SK-N-SH (cell line): ENCODE results near the gene MBD4. TPM values are rescaled to one million over a fixed set of nuclear protein-coding genes. Genes with fewer than 3 reads are reported as not detected.
"Not testable (repeated sequence)": the region's sequence is repeated elsewhere in the genome, so short reads cannot be mapped to it uniquely, and the experiment has no call there.

Experiments used
- CTCF ChIA-PET: fragments of 300-600, 350-600 bp; formaldehyde crosslinking; extraction: SDS; loops from one replicate; lab custom pipeline; 2021; lab: Yijun Ruan, JAX
- POLR2A ChIA-PET: fragments of 350-600 bp; sonication (Branson Sonifier 250); formaldehyde crosslinking; extraction: SDS; loops from one replicate; lab custom pipeline; 2020; ENCODE audit warnings: antibody characterized with exemption, inconsistent platforms; lab: Yijun Ruan, JAX
- DNase-seq: peaks from one replicate; pipeline ENCODE4 v3.0.0; 2012
- H2AFZ ChIP-seq: fragments of 200-600 bp; sonication (generic); 2 replicates; pipeline ENCODE4 v1.8.1; 2016; ENCODE audit warnings: antibody characterized with exemption, mild to moderate bottlenecking, low read depth
- H3F3A ChIP-seq: fragments of 200-600 bp; sonication (generic); replicated peaks from 2 replicates; pipeline ENCODE3; 2016; ENCODE audit warnings: antibody characterized with exemption, mild to moderate bottlenecking; ENCODE audit not compliant: insufficient read depth
- H3K27ac ChIP-seq, 2 experiments: fragments of 200-500 bp in 1 of 2; fragments of 200-600 bp in 1 of 2; sonication (Bioruptor generic) in 1 of 2; sonication (generic), shearing (Covaris generic) in 1 of 2; 2 replicates each; pipeline versions ENCODE4 v1.5.1 to v1.6.1; 2014 to 2016; ENCODE audit warnings: low read depth in 2 of 2, inconsistent platforms in 1 of 2, low read length in 1 of 2, mild to moderate bottlenecking in 1 of 2, mixed read lengths in 1 of 2
- H3K27me3 ChIP-seq: fragments of 200-600 bp; sonication (generic), shearing (Covaris generic); 2 replicates; pipeline ENCODE4 v1.6.1; 2016; ENCODE audit warnings: mixed run types; ENCODE audit not compliant: insufficient read depth
- H3K36me3 ChIP-seq, 2 experiments: fragments of 200-500 bp in 1 of 2; fragments of 200-600 bp in 1 of 2; sonication (Bioruptor generic) in 1 of 2; sonication (generic) in 1 of 2; replicated peaks in 1 of 2; 2 replicates each; pipeline versions ENCODE3 to v1.5.1; 2014 to 2016; ENCODE audit warnings: low read length in 1 of 2, mild to moderate bottlenecking in 1 of 2; ENCODE audit not compliant: insufficient read depth in 2 of 2, control insufficient read depth in 1 of 2
- H3K4me1 ChIP-seq, 2 experiments: fragments of 200-500 bp in 1 of 2; fragments of 200-600 bp in 1 of 2; sonication (Bioruptor generic) in 1 of 2; sonication (generic), shearing (Covaris generic) in 1 of 2; 2 replicates each; pipeline versions ENCODE4 v1.5.1 to v1.6.1; 2014 to 2016; ENCODE audit warnings: low read depth in 1 of 2, low read length in 1 of 2, mixed run types in 1 of 2; ENCODE audit not compliant: insufficient read depth in 2 of 2, control insufficient read depth in 1 of 2
- H3K4me2 ChIP-seq: fragments of 200-600 bp; sonication (generic), shearing (Covaris generic); 2 replicates; pipeline ENCODE4 v1.6.1; 2017; ENCODE audit warnings: mixed run types
- H3K4me3 ChIP-seq, 2 experiments: fragments of 200-500 bp in 1 of 2; fragments of 200-600 bp in 1 of 2; sonication (Bioruptor generic) in 1 of 2; sonication (generic), shearing (Covaris generic) in 1 of 2; 2 replicates each; pipeline versions ENCODE4 v1.5.1 to v1.8.1; 2014 to 2016; ENCODE audit warnings: low read depth in 2 of 2, inconsistent platforms in 1 of 2, low read length in 1 of 2, mild to moderate bottlenecking in 1 of 2, mixed read lengths in 1 of 2, moderate library complexity in 1 of 2
- H3K79me2 ChIP-seq: fragments of 200-600 bp; sonication (generic); 2 replicates; pipeline ENCODE4 v1.8.1; 2017; ENCODE audit warnings: mild to moderate bottlenecking; ENCODE audit not compliant: insufficient read depth
- H3K9ac ChIP-seq: fragments of 200-600 bp; sonication (generic); 2 replicates; pipeline ENCODE4 v1.6.1; 2017; ENCODE audit warnings: mixed run types
- H3K9me2 ChIP-seq: fragments of 200-600 bp; sonication (generic); 2 replicates; pipeline ENCODE4 v1.6.1; 2017; ENCODE audit warnings: mixed run types
- H3K9me3 ChIP-seq: fragments of 200-600 bp; sonication (generic); 2 replicates; pipeline ENCODE4 v1.6.1; 2017; ENCODE audit warnings: mixed run types, mild to moderate bottlenecking, moderate library complexity
- H4K20me1 ChIP-seq: fragments of 200-600 bp; sonication (generic); 2 replicates; pipeline ENCODE4 v1.6.1; 2017; ENCODE audit warnings: mild to moderate bottlenecking, mixed run types; ENCODE audit not compliant: insufficient read depth
- CHD2 ChIP-seq: fragments of 150-350 bp; IDR thresholded peaks from 2 replicates; pipeline ENCODE4 v1.6.1; 2018; ENCODE audit warnings: low read length; ENCODE audit not compliant: partially characterized antibody
- EZH2phosphoT487 ChIP-seq: fragments of 200-600 bp; sonication (generic); IDR thresholded peaks from 2 replicates; pipeline ENCODE4 v1.6.1; 2017; ENCODE audit warnings: low read depth, mixed run types, mild to moderate bottlenecking, antibody characterized with exemption, moderate library complexity, borderline replicate concordance
- FOSL2 ChIP-seq: IDR thresholded peaks from 2 replicates; pipeline ENCODE4 v1.4.0; 2012; ENCODE audit warnings: low read depth, mild to moderate bottlenecking, moderate library complexity, borderline replicate concordance
- GATA2 ChIP-seq: sonication (generic); formaldehyde crosslinking; IDR thresholded peaks from 2 replicates; pipeline ENCODE4 v1.5.0; 2020; ENCODE audit warnings: mild to moderate bottlenecking, missing genetic modification reagents
- MXI1 ChIP-seq: IDR thresholded peaks from 2 replicates; pipeline ENCODE4 v1.6.1; 2012; ENCODE audit warnings: mild to moderate bottlenecking, low read depth, low read length, improper control_type of control experiment
- NFIC ChIP-seq: IDR thresholded peaks from 2 replicates; pipeline ENCODE4 v1.4.0; 2012; ENCODE audit warnings: borderline replicate concordance
- SIN3A ChIP-seq: IDR thresholded peaks from 2 replicates; pipeline ENCODE4 v1.6.1; 2012; ENCODE audit warnings: low read depth, mild to moderate bottlenecking, low read length, moderate library complexity, borderline replicate concordance
- SMC3 ChIP-seq: IDR thresholded peaks from 2 replicates; pipeline ENCODE4 v1.6.1; 2012; ENCODE audit warnings: low read depth, low read length, improper control_type of control experiment
- TCF12 ChIP-seq: IDR thresholded peaks from 2 replicates; pipeline ENCODE4 v1.4.0; 2012
- WGBS: methylation state at CpG from one replicate; pipeline ENCODE4 v1.1.6; 2017; ENCODE audit warnings: low lambda C conversion rate; 5-methylcytosine and 5-hydroxymethylcytosine counted together
- polyA plus RNA-seq, 3 experiments: library from polyadenylated mRNA; depleted of rRNA; stranded (reverse); fragments of >200 nt; gene quantifications; 2 replicates each; pipeline ENCODE4 v1.2.3, GENCODE V29; 2012
- TF ChIP-seq, protein P1 (sequence below): fragments of 150-350 bp; IDR thresholded peaks from 2 replicates; pipeline ENCODE4 v1.6.1; 2016; ENCODE audit warnings: mild to moderate bottlenecking, low read depth, low read length
- TF ChIP-seq, protein P2 (sequence below): IDR thresholded peaks from 2 replicates; pipeline ENCODE4 v1.4.0; 2012; ENCODE audit warnings: low read depth, borderline replicate concordance
- TF ChIP-seq, protein P3 (sequence below): IDR thresholded peaks from 2 replicates; pipeline ENCODE4 v1.4.0; 2012; ENCODE audit warnings: low read depth, borderline replicate concordance
- TF ChIP-seq, protein P4 (sequence below): IDR thresholded peaks from 2 replicates; pipeline ENCODE4 v1.4.0; 2012; ENCODE audit warnings: low read depth
- TF ChIP-seq, protein P5 (sequence below): fragments of 200-600 bp; sonication (generic); IDR thresholded peaks from 2 replicates; pipeline ENCODE4 v1.6.1; 2017; ENCODE audit warnings: antibody characterized with exemption, mild to moderate bottlenecking, moderate library complexity

Gene MBD4
- polyA plus RNA-seq, 1 of the 3 experiments (the other 2 are of a cell fraction): 11.1 TPM

DNA sequence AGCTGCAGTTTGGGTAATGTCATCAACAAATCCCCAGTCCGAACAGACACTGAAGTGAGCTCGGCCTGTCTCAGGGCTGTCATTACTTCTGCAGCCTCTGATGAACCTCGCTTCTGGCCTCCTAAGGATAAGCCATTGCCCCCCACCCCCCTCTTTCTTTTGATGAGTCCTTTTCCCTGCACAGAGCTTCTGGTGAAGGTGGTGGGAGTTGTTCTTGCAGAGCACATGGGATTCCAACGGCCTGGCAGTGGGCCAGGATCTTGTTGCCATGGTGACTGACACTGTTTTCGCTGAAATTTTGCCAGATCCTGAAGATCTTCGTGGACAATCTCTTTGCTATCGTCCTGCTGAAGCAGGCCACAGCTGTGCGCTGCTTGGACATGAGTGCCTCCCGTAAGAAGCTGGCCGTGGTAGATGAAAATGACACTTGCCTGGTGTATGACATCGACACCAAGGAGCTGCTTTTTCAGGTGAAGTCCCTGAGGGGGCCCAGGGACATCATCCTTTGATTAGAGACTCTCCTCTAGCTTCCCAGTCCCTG lies 41.5 kb upstream of the MBD4 start:
- H4K20me1 ChIP-seq, H3K4me3 ChIP-seq, H3F3A ChIP-seq, H3K4me2 ChIP-seq, H3K79me2 ChIP-seq, H3K9me3 ChIP-seq, H2AFZ ChIP-seq, H3K9ac ChIP-seq, POLR2A ChIA-PET, H3K9me2 ChIP-seq, H3K27me3 ChIP-seq: not testable (repeated sequence)
- TF ChIP-seq MXI1: peak; percentile 60; the same call in 1 of the 2 replicates
- CTCF ChIA-PET: interaction anchor here (0.6 to 2.3 kb wide), 4 partner anchors 9 to 348 kb away, joined by 3 to 10 read pairs (median 3); no protein-coding TSS in a partner anchor
- WGBS: 49% methylated on average over 4 of the region's 11 CpGs
- Histone ChIP-seq H3K27ac (peak overlapping the region in 1 of 2 experiments; percentile 50; a peak in 2 of 4 replicates), H3K4me1 (peaks cover 0 to 11% of the 10 kb centered on the region in 2 experiments; a peak in 2 of 4 replicates), H3K36me3 (peaks cover 13 to 39% of the 10 kb centered on the region in 2 experiments)
- DNase-seq: peak; percentile 59

DNA sequence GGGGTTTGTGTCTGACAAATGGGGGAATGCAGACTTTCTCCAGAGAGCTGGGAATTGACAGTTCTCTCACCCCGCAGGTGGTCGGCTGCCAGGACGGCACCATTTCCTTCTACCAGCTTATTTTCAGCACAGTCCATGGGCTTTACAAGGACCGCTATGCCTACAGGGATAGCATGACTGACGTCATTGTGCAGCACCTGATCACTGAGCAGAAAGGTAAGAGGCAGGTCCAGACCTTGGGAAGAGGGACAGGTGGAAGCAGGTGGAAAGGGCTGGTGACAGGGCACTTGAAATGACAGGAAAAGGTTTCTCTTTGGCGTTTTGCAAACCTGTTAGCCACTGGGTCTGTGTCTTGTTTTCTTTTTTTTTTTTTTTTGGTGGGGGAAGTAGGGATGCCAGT lies 36.8 kb upstream of the MBD4 start:
- H4K20me1 ChIP-seq: no peaks in the 10 kb centered on the region
- no peaks in the 10 kb centered on the region for H3K79me2 ChIP-seq
- WGBS: 91% methylated on average over 6 of the region's 6 CpGs
- H3K9me3 ChIP-seq: no peaks in the 10 kb centered on the region
- H3K27ac ChIP-seq: no peak overlapping the region
- H2AFZ ChIP-seq: no peak overlapping the region
- H3K36me3 ChIP-seq: peaks cover 9 to 25% of the 10 kb centered on the region in 2 experiments
- H3K4me3 ChIP-seq: no peak overlapping the region
- DNase-seq: no peak
- no peak overlapping the region for H3K9ac ChIP-seq
- H3K9me2 ChIP-seq: no peaks in the 10 kb centered on the region
- peaks cover 0 to 5% of the 10 kb centered on the region in 2 experiments; a peak in 2 of 4 replicates for H3K4me1 ChIP-seq
- ChIA-PET CTCF (interaction anchor here (1.2 kb wide), 1 partner anchor 14 kb away, joined by 4 read pairs; no protein-coding TSS in a partner anchor), POLR2A (no interaction called here)
- no peak overlapping the region for H3K4me2 ChIP-seq
- TF ChIP-seq NFIC (no peak), GATA2 (CRISPR knock-in tag) (no peak), SMC3 (no peak), MXI1 (no peak), SIN3A (no peak)
- H3F3A ChIP-seq: peaks cover 4% of the 10 kb centered on the region
- H3K27me3 ChIP-seq: no peaks in the 10 kb centered on the region

DNA sequence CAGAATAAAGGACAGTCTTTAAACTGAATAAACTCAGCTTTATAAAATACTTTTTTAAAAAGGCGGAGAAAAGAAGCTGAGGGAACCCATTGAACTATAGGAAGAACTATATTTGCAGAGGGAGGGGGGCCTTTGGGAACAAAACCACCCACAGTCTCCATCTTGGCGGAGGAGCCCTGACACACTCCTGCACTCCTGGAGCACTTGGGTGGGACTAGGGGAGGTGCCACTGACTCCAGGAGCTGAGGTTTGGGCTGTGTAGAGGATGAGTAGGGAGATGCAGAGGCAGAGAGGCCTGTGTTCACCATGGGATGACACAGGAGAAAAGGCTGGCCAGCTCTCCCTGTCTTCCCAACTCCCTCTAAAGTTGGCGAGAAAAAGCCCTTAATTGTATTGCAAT lies 36.1 kb upstream of the MBD4 start:
- Histone ChIP-seq H2AFZ (no peak overlapping the region), H3K36me3 (peaks cover 9 to 29% of the 10 kb centered on the region in 2 experiments), H3K27ac (no peak overlapping the region), H3K4me1 (no peaks in the 10 kb centered on the region; a peak in 2 of 4 replicates), H3K27me3 (no peaks in the 10 kb centered on the region), H3F3A (peaks cover 2% of the 10 kb centered on the region), H3K4me3 (no peak overlapping the region), H4K20me1 (no peaks in the 10 kb centered on the region), H3K9ac (no peak overlapping the region), H3K9me3 (no peaks in the 10 kb centered on the region), H3K9me2 (no peaks in the 10 kb centered on the region), H3K79me2 (no peaks in the 10 kb centered on the region), H3K4me2 (no peak overlapping the region)
- POLR2A ChIA-PET: interaction anchor here (0.6 kb wide), 1 partner anchor 825 kb away, joined by 5 read pairs; the partner anchor contains the start of gene RPN1
- DNase-seq: no peak
- 98% methylated on average over 3 of the region's 3 CpGs for WGBS
- CTCF ChIA-PET: interaction anchor here (1.2 kb wide), 1 partner anchor 14 kb away, joined by 4 read pairs; no protein-coding TSS in a partner anchor
- TF ChIP-seq, protein P1, sequence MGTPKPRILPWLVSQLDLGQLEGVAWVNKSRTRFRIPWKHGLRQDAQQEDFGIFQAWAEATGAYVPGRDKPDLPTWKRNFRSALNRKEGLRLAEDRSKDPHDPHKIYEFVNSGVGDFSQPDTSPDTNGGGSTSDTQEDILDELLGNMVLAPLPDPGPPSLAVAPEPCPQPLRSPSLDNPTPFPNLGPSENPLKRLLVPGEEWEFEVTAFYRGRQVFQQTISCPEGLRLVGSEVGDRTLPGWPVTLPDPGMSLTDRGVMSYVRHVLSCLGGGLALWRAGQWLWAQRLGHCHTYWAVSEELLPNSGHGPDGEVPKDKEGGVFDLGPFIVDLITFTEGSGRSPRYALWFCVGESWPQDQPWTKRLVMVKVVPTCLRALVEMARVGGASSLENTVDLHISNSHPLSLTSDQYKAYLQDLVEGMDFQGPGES: no peak
- TF ChIP-seq, protein P2, sequence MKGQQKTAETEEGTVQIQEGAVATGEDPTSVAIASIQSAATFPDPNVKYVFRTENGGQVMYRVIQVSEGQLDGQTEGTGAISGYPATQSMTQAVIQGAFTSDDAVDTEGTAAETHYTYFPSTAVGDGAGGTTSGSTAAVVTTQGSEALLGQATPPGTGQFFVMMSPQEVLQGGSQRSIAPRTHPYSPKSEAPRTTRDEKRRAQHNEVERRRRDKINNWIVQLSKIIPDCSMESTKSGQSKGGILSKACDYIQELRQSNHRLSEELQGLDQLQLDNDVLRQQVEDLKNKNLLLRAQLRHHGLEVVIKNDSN: no peak
- no peak for TF ChIP-seq FOSL2
- TF ChIP-seq, protein P3, sequence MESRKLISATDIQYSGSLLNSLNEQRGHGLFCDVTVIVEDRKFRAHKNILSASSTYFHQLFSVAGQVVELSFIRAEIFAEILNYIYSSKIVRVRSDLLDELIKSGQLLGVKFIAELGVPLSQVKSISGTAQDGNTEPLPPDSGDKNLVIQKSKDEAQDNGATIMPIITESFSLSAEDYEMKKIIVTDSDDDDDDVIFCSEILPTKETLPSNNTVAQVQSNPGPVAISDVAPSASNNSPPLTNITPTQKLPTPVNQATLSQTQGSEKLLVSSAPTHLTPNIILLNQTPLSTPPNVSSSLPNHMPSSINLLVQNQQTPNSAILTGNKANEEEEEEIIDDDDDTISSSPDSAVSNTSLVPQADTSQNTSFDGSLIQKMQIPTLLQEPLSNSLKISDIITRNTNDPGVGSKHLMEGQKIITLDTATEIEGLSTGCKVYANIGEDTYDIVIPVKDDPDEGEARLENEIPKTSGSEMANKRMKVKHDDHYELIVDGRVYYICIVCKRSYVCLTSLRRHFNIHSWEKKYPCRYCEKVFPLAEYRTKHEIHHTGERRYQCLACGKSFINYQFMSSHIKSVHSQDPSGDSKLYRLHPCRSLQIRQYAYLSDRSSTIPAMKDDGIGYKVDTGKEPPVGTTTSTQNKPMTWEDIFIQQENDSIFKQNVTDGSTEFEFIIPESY: no peak
- TF ChIP-seq, protein P4, sequence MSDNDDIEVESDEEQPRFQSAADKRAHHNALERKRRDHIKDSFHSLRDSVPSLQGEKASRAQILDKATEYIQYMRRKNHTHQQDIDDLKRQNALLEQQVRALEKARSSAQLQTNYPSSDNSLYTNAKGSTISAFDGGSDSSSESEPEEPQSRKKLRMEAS: no peak
- TF ChIP-seq CHD2: no peak
- no peak for TF ChIP-seq GATA2 (CRISPR knock-in tag)
- no peak for TF ChIP-seq TCF12
- no peak for TF ChIP-seq EZH2phosphoT487
- no peak for TF ChIP-seq SIN3A
- TF ChIP-seq, protein P5, sequence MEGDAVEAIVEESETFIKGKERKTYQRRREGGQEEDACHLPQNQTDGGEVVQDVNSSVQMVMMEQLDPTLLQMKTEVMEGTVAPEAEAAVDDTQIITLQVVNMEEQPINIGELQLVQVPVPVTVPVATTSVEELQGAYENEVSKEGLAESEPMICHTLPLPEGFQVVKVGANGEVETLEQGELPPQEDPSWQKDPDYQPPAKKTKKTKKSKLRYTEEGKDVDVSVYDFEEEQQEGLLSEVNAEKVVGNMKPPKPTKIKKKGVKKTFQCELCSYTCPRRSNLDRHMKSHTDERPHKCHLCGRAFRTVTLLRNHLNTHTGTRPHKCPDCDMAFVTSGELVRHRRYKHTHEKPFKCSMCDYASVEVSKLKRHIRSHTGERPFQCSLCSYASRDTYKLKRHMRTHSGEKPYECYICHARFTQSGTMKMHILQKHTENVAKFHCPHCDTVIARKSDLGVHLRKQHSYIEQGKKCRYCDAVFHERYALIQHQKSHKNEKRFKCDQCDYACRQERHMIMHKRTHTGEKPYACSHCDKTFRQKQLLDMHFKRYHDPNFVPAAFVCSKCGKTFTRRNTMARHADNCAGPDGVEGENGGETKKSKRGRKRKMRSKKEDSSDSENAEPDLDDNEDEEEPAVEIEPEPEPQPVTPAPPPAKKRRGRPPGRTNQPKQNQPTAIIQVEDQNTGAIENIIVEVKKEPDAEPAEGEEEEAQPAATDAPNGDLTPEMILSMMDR: no peak
